Naive thymus-derived CD8-positive, alpha-beta T cell (primary cell): ENCODE results near the gene UBD. TPM values are rescaled to one million over a fixed set of nuclear protein-coding genes. Genes with fewer than 3 reads are reported as not detected.
A peak's percentile ranks its signal among the peaks of the same experiment; 100 is the strongest.

Source experiments
- ATAC-seq, 2 donors: fragments of 150-1000 bp; cut with Tn5 transposase in 1 of 2; sonication (Bioruptor Pico), chemical (Tn5 transposase) in 1 of 2; 1 replicate in 1 of 2; 2 replicates in 1 of 2; pipeline ENCODE4 v1.10.0; 2021; ENCODE audit warnings: mild to moderate bottlenecking in 2 of 2, moderate library complexity in 2 of 2
- POLR2A ChIA-PET: fragments of 350-600 bp; sonication (Branson Sonifier 250); formaldehyde crosslinking; loops from one replicate; lab custom pipeline; 2021; ENCODE audit warnings: antibody characterized with exemption; lab: Charles Lee
- DNase-seq, 10 donors: peaks; one replicate each; pipeline versions ENCODE4 v3.0.0 to v3.0.0-alpha.2; 2020 to 2022
- H3K27ac Mint-ChIP-seq, 10 donors: one replicate each; pipeline ENCODE4 v1.8.0; 2020 to 2022; ENCODE audit warnings: mild to moderate bottlenecking in 10 of 10, mixed read lengths in 10 of 10, moderate library complexity in 4 of 10, inconsistent platforms in 1 of 10
- H3K27me3 Mint-ChIP-seq, 5 donors: one replicate each; pipeline ENCODE4 v1.8.0; 2021 to 2022; ENCODE audit warnings: mixed read lengths in 5 of 5
- H3K36me3 Mint-ChIP-seq, 3 donors: one replicate each; pipeline ENCODE4 v1.8.0; 2020 to 2022; ENCODE audit warnings: mixed read lengths in 3 of 3, mild to moderate bottlenecking in 2 of 3, inconsistent platforms in 1 of 3
- H3K4me1 Mint-ChIP-seq, 4 donors: one replicate each; pipeline ENCODE4 v1.8.0; 2021 to 2022; ENCODE audit warnings: mixed read lengths in 4 of 4
- H3K4me3 Mint-ChIP-seq, 10 donors: one replicate each; pipeline ENCODE4 v1.8.0; 2020 to 2022; ENCODE audit warnings: mild to moderate bottlenecking in 10 of 10, mixed read lengths in 10 of 10, moderate library complexity in 6 of 10, inconsistent platforms in 1 of 10
- H3K9me3 Mint-ChIP-seq, 9 donors: one replicate each; pipeline ENCODE4 v1.8.0; 2020 to 2022; ENCODE audit warnings: mixed read lengths in 9 of 9, mild to moderate bottlenecking in 3 of 9, inconsistent platforms in 1 of 9, moderate library complexity in 1 of 9
- polyA plus RNA-seq, 3 donors: library from polyadenylated mRNA; unstranded; fragments of 300-500 nt; fragmentation: Illumina TruSeq; gene quantifications; one replicate each; pipeline ENCODE4 v1.2.3, GENCODE V29; 2021
- total RNA-seq, 8 experiments: library from RNA in 2 of 8; stranded (reverse) in 2 of 8; gene quantifications; one replicate each; pipeline ENCODE4 v1.2.3 and lab custom pipeline; 2021 to 2026

The UBD gene
- total and polyA plus RNA-seq, 5 experiments from 2014 or later: not detected

- POLR2A ChIA-PET: no interaction called here
- Mint-ChIP-seq H3K9me3 (no peaks in the 10 kb centered on the region), H3K4me3 (no peak overlapping the region), H3K36me3 (no peaks in the 10 kb centered on the region), H3K27me3 (peaks cover 26 to 55% (median 29%) of the 10 kb centered on the region in 5 donors), H3K4me1 (peaks cover 0 to 6% (median 0%) of the 10 kb centered on the region in 4 donors), H3K27ac (no peak overlapping the region)
- ATAC-seq (peak; percentile 66 to 68), DNase-seq (peak in 9 of 10 donors; percentile 27 to 72 (median 54))
Observed at GRCh38 chr6:29589423-29590048, 30.0 kb upstream of the UBD start.

GRCh38 chr6:29584821-29585220, 25.3 kb upstream of the UBD start, which contains the start of gene OR2H2:
Gene OR2H2, plus strand, starts transcription at chr6:29585121. Its CDS starts 2,824 bp downstream, at chr6:29587945.
- no peaks in the 10 kb centered on the region for H3K9me3 Mint-ChIP-seq
- no peak within 1 kb of the TSS for H3K4me3 Mint-ChIP-seq
- peaks cover 0 to 6% (median 0%) of the 10 kb centered on the region in 4 donors for H3K4me1 Mint-ChIP-seq

GRCh38 chr6:29577544-29577943, 18.0 kb upstream of the UBD start:
- ATAC-seq (no peak), DNase-seq (no peak)
- no peak overlapping the region for H3K27ac Mint-ChIP-seq
- H3K9me3 Mint-ChIP-seq: no peaks in the 10 kb centered on the region
- peaks cover 24 to 54% (median 52%) of the 10 kb centered on the region in 5 donors for H3K27me3 Mint-ChIP-seq
- no peaks in the 10 kb centered on the region for H3K4me1 Mint-ChIP-seq
- peaks cover 0 to 4% (median 0%) of the 10 kb centered on the region in 3 donors for H3K36me3 Mint-ChIP-seq
- POLR2A ChIA-PET: no interaction called here
- H3K4me3 Mint-ChIP-seq: no peak overlapping the region

More at GRCh38 chr6:29584821-29585220, 25.3 kb upstream of the UBD start, which contains the start of gene OR2H2:
- H3K36me3 Mint-ChIP-seq: peaks cover 0 to 3% (median 0%) of the 10 kb centered on the region in 3 donors
- DNase-seq (no peak), ATAC-seq (no peak)
- no peak within 1 kb of the TSS for H3K27ac Mint-ChIP-seq
- POLR2A ChIA-PET: no interaction called here
- H3K27me3 Mint-ChIP-seq: peaks cover 26 to 51% (median 41%) of the 10 kb centered on the region in 5 donors

- DNase-seq (no peak), ATAC-seq (no peak)
- no peak overlapping the region for H3K4me3 Mint-ChIP-seq
- peaks cover 28 to 67% (median 56%) of the 10 kb centered on the region in 5 donors for H3K27me3 Mint-ChIP-seq
- no peaks in the 10 kb centered on the region for H3K4me1 Mint-ChIP-seq
- POLR2A ChIA-PET: no interaction called here
- H3K36me3 Mint-ChIP-seq: peaks cover 0 to 4% (median 0%) of the 10 kb centered on the region in 3 donors
- no peaks in the 10 kb centered on the region for H3K9me3 Mint-ChIP-seq
- no peak overlapping the region for H3K27ac Mint-ChIP-seq
Observed at GRCh38 chr6:29576056-29576455, 16.5 kb upstream of the UBD start.

GRCh38 chr6:29567991-29568390, 8.5 kb upstream of the UBD start:
- no peak overlapping the region for H3K27ac Mint-ChIP-seq
- H3K36me3 Mint-ChIP-seq: peaks cover 0 to 2% (median 0%) of the 10 kb centered on the region in 3 donors
- no peaks in the 10 kb centered on the region for H3K9me3 Mint-ChIP-seq
- DNase-seq: no peak
- POLR2A ChIA-PET: no interaction called here
- ATAC-seq: no peak
- peaks cover 2 to 10% (median 6%) of the 10 kb centered on the region in 4 donors for H3K4me1 Mint-ChIP-seq
- no peak overlapping the region for H3K4me3 Mint-ChIP-seq
- H3K27me3 Mint-ChIP-seq: peaks cover 32 to 59% (median 47%) of the 10 kb centered on the region in 5 donors

- Mint-ChIP-seq H3K27ac (no peak overlapping the region), H3K9me3 (no peaks in the 10 kb centered on the region), H3K4me1 (peaks cover 2 to 10% (median 6%) of the 10 kb centered on the region in 4 donors), H3K27me3 (peaks cover 32 to 64% (median 50%) of the 10 kb centered on the region in 5 donors), H3K4me3 (no peak overlapping the region), H3K36me3 (peaks cover 0 to 2% (median 0%) of the 10 kb centered on the region in 3 donors)
- POLR2A ChIA-PET: no interaction called here
- DNase-seq (no peak), ATAC-seq (no peak)
Observed at GRCh38 chr6:29567541-29567940, 8.0 kb upstream of the UBD start.

- H3K9me3 Mint-ChIP-seq: no peaks in the 10 kb centered on the region
- H3K27ac Mint-ChIP-seq: peak overlapping the region in 1 of 10 donors; percentile 14
- peaks cover 28 to 61% (median 48%) of the 10 kb centered on the region in 5 donors for H3K27me3 Mint-ChIP-seq
- H3K4me1 Mint-ChIP-seq: peaks cover 2 to 10% (median 6%) of the 10 kb centered on the region in 4 donors
- peaks cover 0 to 2% (median 0%) of the 10 kb centered on the region in 3 donors for H3K36me3 Mint-ChIP-seq
- no peak overlapping the region for H3K4me3 Mint-ChIP-seq
- DNase-seq: no peak
- POLR2A ChIA-PET: no interaction called here
- no peak for ATAC-seq
Observed at GRCh38 chr6:29566856-29567255, 7.3 kb upstream of the UBD start.

GRCh38 chr6:29564875-29565274, 5.3 kb upstream of the UBD start:
- Mint-ChIP-seq H3K9me3 (no peaks in the 10 kb centered on the region), H3K4me1 (peaks cover 2 to 10% (median 6%) of the 10 kb centered on the region in 4 donors), H3K27me3 (peaks cover 32 to 60% (median 48%) of the 10 kb centered on the region in 5 donors), H3K36me3 (peaks cover 0 to 2% (median 0%) of the 10 kb centered on the region in 3 donors), H3K27ac (no peak overlapping the region), H3K4me3 (no peak overlapping the region)
- ATAC-seq (no peak), DNase-seq (no peak)
- POLR2A ChIA-PET: no interaction called here

GRCh38 chr6:29563435-29563965, 4.0 kb upstream of the UBD start:
- POLR2A ChIA-PET: no interaction called here
- Mint-ChIP-seq H3K9me3 (no peaks in the 10 kb centered on the region), H3K4me3 (no peak overlapping the region), H3K27ac (no peak overlapping the region), H3K36me3 (peaks cover 0 to 2% (median 0%) of the 10 kb centered on the region in 3 donors), H3K27me3 (peaks cover 38 to 71% (median 52%) of the 10 kb centered on the region in 5 donors), H3K4me1 (peaks cover 2 to 10% (median 6%) of the 10 kb centered on the region in 4 donors)
- ATAC-seq: no peak
- no peak for DNase-seq

GRCh38 chr6:29561606-29562181, 2.2 kb upstream of the UBD start:
- Mint-ChIP-seq H3K27me3 (peaks cover 32 to 66% (median 46%) of the 10 kb centered on the region in 5 donors), H3K9me3 (no peaks in the 10 kb centered on the region), H3K4me3 (no peak overlapping the region), H3K27ac (no peak overlapping the region), H3K36me3 (no peaks in the 10 kb centered on the region), H3K4me1 (peaks cover 2 to 9% (median 6%) of the 10 kb centered on the region in 4 donors)
- ATAC-seq: no peak
- POLR2A ChIA-PET: interaction anchor here (0.6 kb wide), 1 partner anchor 1949 kb away, joined by 3 read pairs; no protein-coding TSS in a partner anchor
- no peak for DNase-seq

- Mint-ChIP-seq H3K27ac (no peak overlapping the region), H3K4me3 (no peak overlapping the region), H3K9me3 (no peaks in the 10 kb centered on the region), H3K4me1 (peaks cover 2 to 9% (median 6%) of the 10 kb centered on the region in 4 donors), H3K36me3 (no peaks in the 10 kb centered on the region), H3K27me3 (peaks cover 36 to 69% (median 48%) of the 10 kb centered on the region in 5 donors)
- POLR2A ChIA-PET: interaction anchor here (0.5 to 0.6 kb wide), 2 partner anchors 711 to 1949 kb away, joined by 3 read pairs; no protein-coding TSS in a partner anchor
- ATAC-seq (no peak), DNase-seq (no peak)
Observed at GRCh38 chr6:29561091-29561490, 1.6 kb upstream of the UBD start.

GRCh38 chr6:29558439-29559079, 973 bp downstream of the UBD start:
- POLR2A ChIA-PET: no interaction called here
- Mint-ChIP-seq H3K4me1 (peaks cover 3 to 12% (median 11%) of the 10 kb centered on the region in 4 donors), H3K9me3 (no peaks in the 10 kb centered on the region), H3K27me3 (peaks cover 42 to 94% (median 63%) of the 10 kb centered on the region in 5 donors), H3K27ac (no peak overlapping the region), H3K36me3 (peaks cover 0 to 4% (median 0%) of the 10 kb centered on the region in 3 donors), H3K4me3 (no peak overlapping the region)
- DNase-seq: no peak
- no peak for ATAC-seq
